Fibroblast of lung (primary cell): ENCODE results near the gene MYO5B. TPM values are rescaled to one million over a fixed set of nuclear protein-coding genes. Genes with fewer than 3 reads are reported as not detected.

ENCODE experiments used
- DNase-seq, 2 donors: peaks; one replicate each; pipeline versions ENCODE4 v3.0.0 to v3.0.0-alpha.2; 2010; ENCODE audit warnings: low read depth in 2 of 2
- H2AFZ ChIP-seq: 2 replicates; pipeline ENCODE4 v1.5.1; 2012; ENCODE audit warnings: low read length, control low read depth, inconsistent platforms
- H3K27ac ChIP-seq: 2 replicates; pipeline ENCODE4 v1.5.1; 2011; ENCODE audit warnings: low read length, control low read depth; ENCODE audit not compliant: insufficient read depth
- H3K27me3 ChIP-seq: 2 replicates; pipeline ENCODE4 v1.5.1; 2011; ENCODE audit warnings: mild to moderate bottlenecking, low read length; ENCODE audit not compliant: control insufficient read depth, insufficient read depth
- H3K36me3 ChIP-seq: 2 replicates; pipeline ENCODE4 v1.5.1; 2011; ENCODE audit warnings: low read length; ENCODE audit not compliant: control insufficient read depth, insufficient read depth
- H3K4me1 ChIP-seq: 2 replicates; pipeline ENCODE4 v1.5.1; 2011; ENCODE audit warnings: low read length; ENCODE audit not compliant: control insufficient read depth, insufficient read depth; ENCODE audit errors: extremely low read depth
- H3K4me2 ChIP-seq: 2 replicates; pipeline ENCODE4 v1.5.1; 2011; ENCODE audit warnings: low read length, control low read depth; ENCODE audit not compliant: insufficient read depth; ENCODE audit errors: extremely low read depth
- H3K4me3 ChIP-seq, 4 experiments: fragments of 200-600 bp in 1 of 4; sonication (generic) in 1 of 4; replicated peaks in 1 of 4; 2 replicates each; pipeline ENCODE4 v1.5.1; 2011 to 2016; ENCODE audit warnings: low read length in 4 of 4, low read depth in 3 of 4, mild to moderate bottlenecking in 3 of 4, control low read depth in 2 of 4, inconsistent platforms in 1 of 4, mixed read lengths in 1 of 4; ENCODE audit not compliant: insufficient read depth in 1 of 4; ENCODE audit errors: control extremely low read depth in 1 of 4
- H3K79me2 ChIP-seq: 2 replicates; pipeline ENCODE4 v1.5.1; 2012; ENCODE audit warnings: mild to moderate bottlenecking, low read length, inconsistent platforms; ENCODE audit not compliant: control insufficient read depth, insufficient read depth
- H3K9ac ChIP-seq: 2 replicates; pipeline ENCODE4 v1.5.1; 2011; ENCODE audit warnings: mild to moderate bottlenecking, low read length, control low read depth; ENCODE audit not compliant: insufficient read depth
- H3K9me3 ChIP-seq: 2 replicates; pipeline ENCODE4 v1.5.1; 2012; ENCODE audit warnings: low read depth, low read length; ENCODE audit not compliant: control insufficient read depth, insufficient read depth
- H4K20me1 ChIP-seq: 2 replicates; pipeline ENCODE4 v1.5.1; 2011; ENCODE audit warnings: low read length; ENCODE audit not compliant: control insufficient read depth, insufficient read depth; ENCODE audit errors: extremely low read depth
- CTCF ChIP-seq, 2 donors: IDR thresholded peaks in 1 of 2; conservative IDR thresholded peaks in 1 of 2; 1 replicate in 1 of 2; 2 replicates in 1 of 2; pipeline ENCODE4 v1.5.1; 2011 to 2012; ENCODE audit warnings: low read length in 2 of 2, control low read depth in 1 of 2, inconsistent platforms in 1 of 2, low read depth in 1 of 2, mild to moderate bottlenecking in 1 of 2
- EZH2 ChIP-seq: IDR thresholded peaks from 2 replicates; pipeline ENCODE4 v1.5.1; 2012; ENCODE audit warnings: low read length, control low read depth, mild to moderate bottlenecking; ENCODE audit errors: missing control alignments
- polyA plus RNA-seq, 2 donors: library from polyadenylated mRNA; depleted of rRNA in 1 of 2; stranded (reverse) in 1 of 2; unstranded in 1 of 2; fragments of >200 nt; gene quantifications; 2 replicates each; pipeline ENCODE4 v1.2.1, GENCODE V29; 2011 to 2012; ENCODE audit warnings: missing spikeins in 1 of 2
- total RNA-seq: library from RNA; depleted of rRNA; stranded (reverse); fragments of >200 nt; gene quantifications from 2 replicates; pipeline ENCODE4 v1.2.1, GENCODE V29; 2014

Gene MYO5B
- total and polyA plus RNA-seq, 2 donors (not counting 1 experiment from before 2014, with no cell fraction given): under 0.01 to 0.06 TPM

GRCh38 chr18:49931760-49932159 lies 263.2 kb downstream of the MYO5B start:
- Histone ChIP-seq H3K79me2 (no peaks in the 10 kb centered on the region), H4K20me1 (no peaks in the 10 kb centered on the region), H3K4me2 (no peak overlapping the region), H3K36me3 (no peaks in the 10 kb centered on the region), H2AFZ (no peak overlapping the region), H3K4me3 (no peak overlapping the region), H3K4me1 (no peaks in the 10 kb centered on the region), H3K9ac (no peak overlapping the region), H3K27me3 (no peaks in the 10 kb centered on the region), H3K27ac (no peak overlapping the region), H3K9me3 (no peaks in the 10 kb centered on the region)
- DNase-seq: no peak
- TF ChIP-seq EZH2: no peak
- no peak for TF ChIP-seq CTCF (conservative IDR thresholded peaks at IDR 0.05 in 1 of 2, IDR thresholded peaks at IDR 0.05 in 1 of 2; ENCODE audit: low read depth in 1 of 2, low read length in 2 of 2)

GRCh38 chr18:49931179-49931578 lies 263.8 kb downstream of the MYO5B start:
- Histone ChIP-seq H3K36me3 (no peaks in the 10 kb centered on the region), H4K20me1 (no peaks in the 10 kb centered on the region), H3K9me3 (no peaks in the 10 kb centered on the region), H3K4me3 (no peak overlapping the region), H3K27me3 (no peaks in the 10 kb centered on the region), H3K4me1 (no peaks in the 10 kb centered on the region), H3K79me2 (no peaks in the 10 kb centered on the region), H2AFZ (no peak overlapping the region), H3K27ac (no peak overlapping the region), H3K4me2 (no peak overlapping the region), H3K9ac (no peak overlapping the region)
- no peak for DNase-seq
- TF ChIP-seq CTCF (conservative IDR thresholded peaks at IDR 0.05 in 1 of 2, IDR thresholded peaks at IDR 0.05 in 1 of 2; ENCODE audit: low read depth in 1 of 2, low read length in 2 of 2) (no peak), EZH2 (no peak)

GRCh38 chr18:49926106-49926745 lies 268.7 kb downstream of the MYO5B start:
- TF ChIP-seq CTCF (conservative IDR thresholded peaks at IDR 0.05 in 1 of 2, IDR thresholded peaks at IDR 0.05 in 1 of 2; ENCODE audit: low read depth in 1 of 2, low read length in 2 of 2) (no peak), EZH2 (no peak)

More at GRCh38 chr18:49926106-49926745, 268.7 kb downstream of the MYO5B start:
- Histone ChIP-seq H3K4me1 (no peaks in the 10 kb centered on the region), H4K20me1 (no peaks in the 10 kb centered on the region), H3K27me3 (peaks cover 4% of the 10 kb centered on the region), H2AFZ (no peak overlapping the region), H3K36me3 (no peaks in the 10 kb centered on the region), H3K4me3 (no peak overlapping the region), H3K9ac (no peak overlapping the region), H3K79me2 (no peaks in the 10 kb centered on the region), H3K27ac (no peak overlapping the region), H3K4me2 (no peak overlapping the region), H3K9me3 (no peaks in the 10 kb centered on the region)
- peak in 1 of 2 donors; percentile 66 for DNase-seq
